ENCODE measurements around the gene PSD4. TPM values are rescaled to one million over a fixed set of nuclear protein-coding genes. Genes with fewer than 3 reads are reported as not detected.

The PSD4 gene
- total and polyA plus RNA-seq, 2 of the 8 experiments (the other 6 are each of a cell fraction or from before 2014, with no cell fraction given) = 0.53 to 1.2 TPM

DNA sequence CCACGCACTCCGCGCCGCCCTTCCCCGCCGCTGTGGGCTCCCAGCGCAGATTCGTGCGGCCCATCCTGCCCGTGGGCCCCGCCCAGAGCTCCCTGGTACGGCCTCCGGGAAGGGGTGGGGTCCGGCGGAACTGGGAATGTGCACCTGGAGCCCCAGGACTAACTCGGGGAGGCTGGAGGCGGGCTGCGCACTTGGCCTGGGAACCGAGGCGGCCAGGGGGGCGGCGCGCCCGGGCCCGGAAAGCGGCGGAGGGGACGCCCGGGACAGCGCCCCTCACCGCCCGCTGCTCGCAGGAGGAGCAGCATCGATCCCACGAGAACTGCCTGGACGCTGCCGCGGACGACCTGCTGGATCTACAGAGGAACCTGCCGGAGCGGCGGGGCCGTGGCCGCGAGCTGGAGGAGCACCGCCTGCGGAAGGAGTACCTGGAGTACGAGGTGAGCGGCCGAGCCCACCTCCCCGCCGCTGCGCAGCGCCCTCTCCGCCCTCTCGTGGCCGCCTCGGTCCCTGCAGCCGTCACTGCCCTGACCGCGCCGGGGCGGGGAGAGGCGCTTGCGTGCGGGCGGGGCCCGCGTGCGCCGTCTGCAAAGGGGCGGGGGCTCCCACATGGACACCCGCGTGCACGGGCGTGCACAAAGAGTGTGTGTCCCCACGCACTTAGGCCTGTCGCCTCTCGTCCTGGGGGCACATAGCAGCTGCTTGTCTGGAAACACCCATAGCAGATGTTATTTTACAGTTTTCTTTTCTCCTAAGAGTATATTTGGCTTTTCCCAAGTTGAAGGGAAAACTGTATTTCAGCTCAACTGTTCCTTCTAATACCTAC, 25.2 kb downstream of the PSD4 start (continued):
- peak; percentile 7; the same call in 1 of the 2 replicates for TF ChIP-seq TBP (IDR thresholded peaks at IDR 0.05; ENCODE audit: low read depth, low read length)
